SK-N-SH (cell line): Measurements from ENCODE around the gene PTPMT1. TPM values are rescaled to one million over a fixed set of nuclear protein-coding genes. Genes with fewer than 3 reads are reported as not detected.

Experiments
- CTCF ChIA-PET: fragments of 300-600, 350-600 bp; formaldehyde crosslinking; extraction: SDS; loops from one replicate; lab custom pipeline; 2021; lab: Yijun Ruan, JAX
- POLR2A ChIA-PET: fragments of 350-600 bp; sonication (Branson Sonifier 250); formaldehyde crosslinking; extraction: SDS; loops from one replicate; lab custom pipeline; 2020; ENCODE audit warnings: antibody characterized with exemption, inconsistent platforms; lab: Yijun Ruan, JAX
- DNase-seq: peaks from one replicate; pipeline ENCODE4 v3.0.0; 2012
- H2AFZ ChIP-seq: fragments of 200-600 bp; sonication (generic); 2 replicates; pipeline ENCODE4 v1.8.1; 2016; ENCODE audit warnings: antibody characterized with exemption, mild to moderate bottlenecking, low read depth
- H3F3A ChIP-seq: fragments of 200-600 bp; sonication (generic); replicated peaks from 2 replicates; pipeline ENCODE3; 2016; ENCODE audit warnings: antibody characterized with exemption, mild to moderate bottlenecking; ENCODE audit not compliant: insufficient read depth
- H3K27ac ChIP-seq, 2 experiments: fragments of 200-500 bp in 1 of 2; fragments of 200-600 bp in 1 of 2; sonication (Bioruptor generic) in 1 of 2; sonication (generic), shearing (Covaris generic) in 1 of 2; 2 replicates each; pipeline versions ENCODE4 v1.5.1 to v1.6.1; 2014 to 2016; ENCODE audit warnings: low read depth in 2 of 2, inconsistent platforms in 1 of 2, low read length in 1 of 2, mild to moderate bottlenecking in 1 of 2, mixed read lengths in 1 of 2
- H3K27me3 ChIP-seq: fragments of 200-600 bp; sonication (generic), shearing (Covaris generic); 2 replicates; pipeline ENCODE4 v1.6.1; 2016; ENCODE audit warnings: mixed run types; ENCODE audit not compliant: insufficient read depth
- H3K36me3 ChIP-seq, 2 experiments: fragments of 200-500 bp in 1 of 2; fragments of 200-600 bp in 1 of 2; sonication (Bioruptor generic) in 1 of 2; sonication (generic) in 1 of 2; replicated peaks in 1 of 2; 2 replicates each; pipeline versions ENCODE3 to v1.5.1; 2014 to 2016; ENCODE audit warnings: low read length in 1 of 2, mild to moderate bottlenecking in 1 of 2; ENCODE audit not compliant: insufficient read depth in 2 of 2, control insufficient read depth in 1 of 2
- H3K4me1 ChIP-seq, 2 experiments: fragments of 200-500 bp in 1 of 2; fragments of 200-600 bp in 1 of 2; sonication (Bioruptor generic) in 1 of 2; sonication (generic), shearing (Covaris generic) in 1 of 2; 2 replicates each; pipeline versions ENCODE4 v1.5.1 to v1.6.1; 2014 to 2016; ENCODE audit warnings: low read depth in 1 of 2, low read length in 1 of 2, mixed run types in 1 of 2; ENCODE audit not compliant: insufficient read depth in 2 of 2, control insufficient read depth in 1 of 2
- H3K4me2 ChIP-seq: fragments of 200-600 bp; sonication (generic), shearing (Covaris generic); 2 replicates; pipeline ENCODE4 v1.6.1; 2017; ENCODE audit warnings: mixed run types
- H3K4me3 ChIP-seq, 2 experiments: fragments of 200-500 bp in 1 of 2; fragments of 200-600 bp in 1 of 2; sonication (Bioruptor generic) in 1 of 2; sonication (generic), shearing (Covaris generic) in 1 of 2; 2 replicates each; pipeline versions ENCODE4 v1.5.1 to v1.8.1; 2014 to 2016; ENCODE audit warnings: low read depth in 2 of 2, inconsistent platforms in 1 of 2, low read length in 1 of 2, mild to moderate bottlenecking in 1 of 2, mixed read lengths in 1 of 2, moderate library complexity in 1 of 2
- H3K79me2 ChIP-seq: fragments of 200-600 bp; sonication (generic); 2 replicates; pipeline ENCODE4 v1.8.1; 2017; ENCODE audit warnings: mild to moderate bottlenecking; ENCODE audit not compliant: insufficient read depth
- H3K9ac ChIP-seq: fragments of 200-600 bp; sonication (generic); 2 replicates; pipeline ENCODE4 v1.6.1; 2017; ENCODE audit warnings: mixed run types
- H3K9me2 ChIP-seq: fragments of 200-600 bp; sonication (generic); 2 replicates; pipeline ENCODE4 v1.6.1; 2017; ENCODE audit warnings: mixed run types
- H3K9me3 ChIP-seq: fragments of 200-600 bp; sonication (generic); 2 replicates; pipeline ENCODE4 v1.6.1; 2017; ENCODE audit warnings: mixed run types, mild to moderate bottlenecking, moderate library complexity
- H4K20me1 ChIP-seq: fragments of 200-600 bp; sonication (generic); 2 replicates; pipeline ENCODE4 v1.6.1; 2017; ENCODE audit warnings: mild to moderate bottlenecking, mixed run types; ENCODE audit not compliant: insufficient read depth
- CHD2 ChIP-seq: fragments of 150-350 bp; IDR thresholded peaks from 2 replicates; pipeline ENCODE4 v1.6.1; 2018; ENCODE audit warnings: low read length; ENCODE audit not compliant: partially characterized antibody
- CTCF ChIP-seq: fragments of 200-600 bp; sonication (generic); IDR thresholded peaks from 2 replicates; pipeline ENCODE4 v1.6.1; 2017; ENCODE audit warnings: antibody characterized with exemption, mild to moderate bottlenecking, moderate library complexity
- EP300 ChIP-seq, 2 experiments: IDR thresholded peaks; 2 replicates each; pipeline versions ENCODE4 v1.4.0 to v1.6.1; 2012; ENCODE audit warnings: borderline replicate concordance in 1 of 2, low read depth in 1 of 2, low read length in 1 of 2
- FOXJ3 ChIP-seq: sonication (generic); formaldehyde crosslinking; IDR thresholded peaks from 2 replicates; pipeline ENCODE4 v1.5.1; 2020; ENCODE audit warnings: mild to moderate bottlenecking, missing genetic modification reagents
- FOXM1 ChIP-seq: IDR thresholded peaks from 2 replicates; pipeline ENCODE4 v1.4.0; 2012; ENCODE audit warnings: low read depth, mild to moderate bottlenecking
- GABPA ChIP-seq: IDR thresholded peaks from 2 replicates; pipeline ENCODE4 v1.4.0; 2012; ENCODE audit warnings: low read depth, mild to moderate bottlenecking
- IRF3 ChIP-seq: fragments of 150-350 bp; IDR thresholded peaks from 2 replicates; pipeline ENCODE4 v1.6.1; 2016; ENCODE audit warnings: mild to moderate bottlenecking, low read depth, low read length
- NFIC ChIP-seq: IDR thresholded peaks from 2 replicates; pipeline ENCODE4 v1.4.0; 2012; ENCODE audit warnings: borderline replicate concordance
- NRF1 ChIP-seq: IDR thresholded peaks from 2 replicates; pipeline ENCODE4 v1.6.1; 2012; ENCODE audit warnings: low read depth, mild to moderate bottlenecking, low read length
- PBX3 ChIP-seq: IDR thresholded peaks from 2 replicates; pipeline ENCODE4; 2012
- POLR2AphosphoS5 ChIP-seq: IDR thresholded peaks from 2 replicates; pipeline ENCODE4 v1.6.1; 2012; ENCODE audit warnings: low read depth, low read length
- REST ChIP-seq: IDR thresholded peaks from 2 replicates; pipeline ENCODE4 v1.6.1; 2012; ENCODE audit warnings: mild to moderate bottlenecking, low read depth, low read length, moderate library complexity
- RFX5 ChIP-seq: IDR thresholded peaks from 2 replicates; pipeline ENCODE4 v1.6.1; 2012; ENCODE audit warnings: mild to moderate bottlenecking, improper control_type of control experiment, low read length
- SIN3A ChIP-seq: IDR thresholded peaks from 2 replicates; pipeline ENCODE4 v1.6.1; 2012; ENCODE audit warnings: low read depth, mild to moderate bottlenecking, low read length, moderate library complexity, borderline replicate concordance
- TEAD4 ChIP-seq: IDR thresholded peaks from 2 replicates; pipeline ENCODE4 v1.4.0; 2012; ENCODE audit warnings: mild to moderate bottlenecking, borderline replicate concordance; ENCODE audit not compliant: insufficient read depth
- YY1 ChIP-seq: IDR thresholded peaks from 2 replicates; pipeline ENCODE4 v1.4.0; 2012; ENCODE audit warnings: low read depth, mild to moderate bottlenecking
- ZBTB33 ChIP-seq: IDR thresholded peaks from 2 replicates; pipeline ENCODE4 v1.4.0; 2012; ENCODE audit warnings: low read depth, borderline replicate concordance
- WGBS: methylation state at CpG from one replicate; pipeline ENCODE4 v1.1.6; 2017; ENCODE audit warnings: low lambda C conversion rate; 5-methylcytosine and 5-hydroxymethylcytosine counted together
- polyA plus RNA-seq, 3 experiments: library from polyadenylated mRNA; depleted of rRNA; stranded (reverse); fragments of >200 nt; gene quantifications; 2 replicates each; pipeline ENCODE4 v1.2.3, GENCODE V29; 2012

Gene PTPMT1
- polyA plus RNA-seq, 1 of the 3 experiments (the other 2 are of a cell fraction), result 64.4 TPM

- no peak for TF ChIP-seq NRF1
- no peak for TF ChIP-seq FOXM1
- TF ChIP-seq TEAD4, result no peak
- TF ChIP-seq EP300 (IDR thresholded peaks at IDR 0.05; ENCODE audit: borderline replicate concordance in 1 of 2, low read depth in 1 of 2, low read length in 1 of 2), result no peak
- no peak for TF ChIP-seq RFX5
- no peak for TF ChIP-seq PBX3
- TF ChIP-seq, all 33 proteins: peak for 0
These were observed 6.5 kb downstream of the PTPMT1 start (continued) for GRCh38 chr11:47571895-47572294.

GRCh38 chr11:47572715-47573255 is 7.4 kb downstream of the PTPMT1 start:
- WGBS, result 60% methylated on average over 6 of the region's 8 CpGs
- Histone ChIP-seq H3K36me3 (peaks cover 41 to 51% of the 10 kb centered on the region in 2 experiments), H3K27ac (no peak overlapping the region; a peak in 1 of 4 replicates), H3K79me2 (peaks cover 80% of the 10 kb centered on the region), H3K9me2 (no peaks in the 10 kb centered on the region), H3K9ac (no peak overlapping the region), H3F3A (peaks cover 2% of the 10 kb centered on the region), H3K4me1 (peaks cover 12 to 18% of the 10 kb centered on the region in 2 experiments; a peak in 3 of 4 replicates), H3K9me3 (no peaks in the 10 kb centered on the region)
- ChIA-PET POLR2A (no interaction called here), CTCF (interaction anchor here (1.3 to 1.8 kb wide), 2 partner anchors 19 to 280 kb away, joined by 3 to 4 read pairs; no protein-coding TSS in a partner anchor)
- TF ChIP-seq FOXJ3 (CRISPR knock-in tag), result no peak
- TF ChIP-seq IRF3, result no peak
- TF ChIP-seq YY1, result no peak
- no peak for TF ChIP-seq EP300 (IDR thresholded peaks at IDR 0.05; ENCODE audit: borderline replicate concordance in 1 of 2, low read depth in 1 of 2, low read length in 1 of 2)
- no peak for TF ChIP-seq CTCF
- no peak for TF ChIP-seq NFIC
- no peak for TF ChIP-seq TEAD4
- no peak for TF ChIP-seq REST
- no peak for TF ChIP-seq SIN3A
- TF ChIP-seq POLR2AphosphoS5, result no peak; the same call in 1 of the 2 replicates
- TF ChIP-seq CHD2, result no peak
- TF ChIP-seq GABPA, result no peak
- no peak for TF ChIP-seq FOXM1
- TF ChIP-seq ZBTB33, result no peak
- TF ChIP-seq, all 33 proteins: peak for 0
- Histone ChIP-seq H3K4me3 (no peak overlapping the region), H4K20me1 (peaks cover 4% of the 10 kb centered on the region; the same call in 1 of the 2 replicates), H2AFZ (no peak overlapping the region), H3K4me2 (no peak overlapping the region), H3K27me3 (no peaks in the 10 kb centered on the region)
- peak; percentile 30 for DNase-seq
